Vagina (tissue), 2 donors: Measurements from ENCODE around the gene NXPH1. TPM values are rescaled to one million over a fixed set of nuclear protein-coding genes. Genes with fewer than 3 reads are reported as not detected.

Source experiments
- DNase-seq, 2 donors: peaks; one replicate each; pipeline ENCODE4 v3.0.0-alpha.2; 2017; ENCODE audit errors: extremely low spot score in 2 of 2
- H3K27ac ChIP-seq: fragments of 200-600 bp; sonication (generic); one replicate; pipeline ENCODE4 v1.5.1; 2019
- H3K27me3 ChIP-seq: fragments of 200-600 bp; sonication (generic); one replicate; pipeline ENCODE4 v1.5.1; 2019
- H3K36me3 ChIP-seq, 2 donors: fragments of 200-600 bp; sonication (generic); one replicate each; pipeline ENCODE4 v1.5.1; 2017 to 2019
- H3K4me1 ChIP-seq: fragments of 200-600 bp; sonication (generic); one replicate; pipeline ENCODE4 v1.5.1; 2019
- H3K4me3 ChIP-seq, 2 donors: fragments of 200-600 bp; sonication (generic); 1 replicate in 1 of 2; 2 replicates in 1 of 2; pipeline ENCODE4 v1.5.1; 2016 to 2019
- H3K9me3 ChIP-seq: fragments of 200-600 bp; sonication (generic); one replicate; pipeline ENCODE4 v1.5.1; 2019
- CTCF ChIP-seq, 3 experiments: fragments of 450-650 bp in 2 of 3; fragments of 200-600 bp in 1 of 3; sonication (generic) in 1 of 3; IDR thresholded peaks; one replicate each; pipeline ENCODE4 v1.5.1; 2017 to 2019; ENCODE audit warnings: antibody characterized with exemption in 3 of 3, mild to moderate bottlenecking in 2 of 3, moderate library complexity in 2 of 3
- POLR2A ChIP-seq, 2 donors: fragments of 450-650 bp; IDR thresholded peaks; one replicate each; pipeline ENCODE4 v1.6.1; 2017; ENCODE audit warnings: antibody characterized with exemption in 2 of 2, mild to moderate bottlenecking in 2 of 2, moderate library complexity in 2 of 2
- POLR2AphosphoS5 ChIP-seq, 2 donors: sonication (generic); formaldehyde crosslinking; IDR thresholded peaks; one replicate each; pipeline ENCODE4 v1.9.0; 2017; ENCODE audit warnings: antibody characterized with exemption in 2 of 2, mild to moderate bottlenecking in 2 of 2, low read depth in 1 of 2; ENCODE audit not compliant: insufficient read depth in 1 of 2
- intact Hi-C: fragments of 100-400 bp; cut with DNase I; formaldehyde crosslinking; loops from one replicate; pipeline ENCODE4 v1.15.1; 2023
- total RNA-seq: library from RNA; depleted of rRNA; stranded (reverse); fragments of >200 nt; gene quantifications from one replicate; pipeline ENCODE4 v1.2.3, GENCODE V29; 2016

The NXPH1 gene
- total RNA-seq, 1 donor from 2014 or later = 0.25 TPM

- Histone ChIP-seq H3K27ac (no peak overlapping the region), H3K4me1 (no peaks in the 10 kb centered on the region), H3K27me3 (no peaks in the 10 kb centered on the region), H3K9me3 (no peaks in the 10 kb centered on the region), H3K4me3 (no peak overlapping the region), H3K36me3 (no peaks in the 10 kb centered on the region)
- intact Hi-C loops = no loop called here
- no peak for DNase-seq
- TF ChIP-seq POLR2AphosphoS5 (IDR thresholded peaks at IDR 0.05; ENCODE audit: insufficient read depth in 1 of 2, low read depth in 1 of 2) (no peak), CTCF (IDR thresholded peaks at IDR 0.05) (no peak), POLR2A (IDR thresholded peaks at IDR 0.05) (no peak)
Measured at GRCh38 chr7:8800986-8801385, 367.6 kb downstream of the NXPH1 start.

Other genes with a start within 250 kb of the NXPH1 start
- 25.5 TPM for gene ICA1, start 171.4 kb upstream of the NXPH1 start, total RNA-seq